ENCODE measurements around the gene CHIT1. TPM values are rescaled to one million over a fixed set of nuclear protein-coding genes. Genes with fewer than 3 reads are reported as not detected.

Gene CHIT1
- total and polyA plus RNA-seq, 9 of the 15 experiments (the other 6 are each of a cell fraction or from before 2014, with no cell fraction given): not detected

- TF ChIP-seq GTF2A2 (tag; IDR thresholded peaks at IDR 0.05) (no peak), SMARCA4 (IDR thresholded peaks at IDR 0.05) (peak; percentile 64; the same call in 1 of the 2 replicates), NR2F6 (CRISPR knock-in tag; IDR thresholded peaks at IDR 0.05) (no peak), CHAMP1 (IDR thresholded peaks at IDR 0.05) (no peak), IRF1 (CRISPR knock-in tag; IDR thresholded peaks at IDR 0.05; ENCODE audit: borderline replicate concordance) (no peak), MAFK (IDR thresholded peaks at IDR 0.05; ENCODE audit: low read length) (no peak), ZNF75A (CRISPR knock-in tag; IDR thresholded peaks at IDR 0.05) (no peak), TCF7 (IDR thresholded peaks at IDR 0.05; ENCODE audit: borderline replicate concordance) (no peak), SRSF9 (IDR thresholded peaks at IDR 0.05; ENCODE audit: borderline replicate concordance, low read depth, low read length) (no peak), MAX (CRISPR knock-in tag; IDR thresholded peaks at IDR 0.05) (no peak), CBX2 (IDR thresholded peaks at IDR 0.05; ENCODE audit: insufficient read depth, low read length, poor library complexity, severe bottlenecking) (no peak), ETV5 (CRISPR knock-in tag; IDR thresholded peaks at IDR 0.05; ENCODE audit: low read depth) (peak; percentile 79), ZNF717 (CRISPR knock-in tag; IDR thresholded peaks at IDR 0.05) (no peak), TFE3 (CRISPR knock-in tag; IDR thresholded peaks at IDR 0.05) (no peak), SLC30A9 (CRISPR knock-in tag; IDR thresholded peaks at IDR 0.05) (no peak), FOXK2 (conservative IDR thresholded peaks at IDR 0.05 in 1 of 2, IDR thresholded peaks at IDR 0.05 in 1 of 2; ENCODE audit: low read depth in 2 of 2) (no peak), ETS2 (tag; IDR thresholded peaks at IDR 0.05; ENCODE audit: borderline replicate concordance, poor library complexity, severe bottlenecking) (no peak), KAT8 (IDR thresholded peaks at IDR 0.05; ENCODE audit: low read depth) (no peak), SMAD1 (IDR thresholded peaks at IDR 0.05; ENCODE audit: low read depth, low read length, partially characterized antibody) (no peak), MCM3 (IDR thresholded peaks at IDR 0.05) (no peak), ZNF561 (CRISPR knock-in tag; conservative IDR thresholded peaks at IDR 0.05) (no peak), RBFOX2 (IDR thresholded peaks at IDR 0.05; ENCODE audit: low read depth, low read length) (no peak), PHF8 (IDR thresholded peaks at IDR 0.05; ENCODE audit: borderline replicate concordance, low read length) (no peak), ZNF174 (CRISPR knock-in tag; IDR thresholded peaks at IDR 0.05) (no peak), SP2 (IDR thresholded peaks at IDR 0.05; ENCODE audit: extremely low read depth, low read depth, low read length, poor library complexity, severe bottlenecking) (no peak), ZNF165 (CRISPR knock-in tag; IDR thresholded peaks at IDR 0.05; ENCODE audit: borderline replicate concordance) (no peak)
These were observed 37.9 kb upstream of the CHIT1 start (continued) for GRCh38 chr1:203267347-203267846.
